ENCODE measurements around the gene SMARCA2.
A peak's percentile ranks its signal among the peaks of the same experiment; 100 is the strongest.

The SMARCA2 gene

DNA sequence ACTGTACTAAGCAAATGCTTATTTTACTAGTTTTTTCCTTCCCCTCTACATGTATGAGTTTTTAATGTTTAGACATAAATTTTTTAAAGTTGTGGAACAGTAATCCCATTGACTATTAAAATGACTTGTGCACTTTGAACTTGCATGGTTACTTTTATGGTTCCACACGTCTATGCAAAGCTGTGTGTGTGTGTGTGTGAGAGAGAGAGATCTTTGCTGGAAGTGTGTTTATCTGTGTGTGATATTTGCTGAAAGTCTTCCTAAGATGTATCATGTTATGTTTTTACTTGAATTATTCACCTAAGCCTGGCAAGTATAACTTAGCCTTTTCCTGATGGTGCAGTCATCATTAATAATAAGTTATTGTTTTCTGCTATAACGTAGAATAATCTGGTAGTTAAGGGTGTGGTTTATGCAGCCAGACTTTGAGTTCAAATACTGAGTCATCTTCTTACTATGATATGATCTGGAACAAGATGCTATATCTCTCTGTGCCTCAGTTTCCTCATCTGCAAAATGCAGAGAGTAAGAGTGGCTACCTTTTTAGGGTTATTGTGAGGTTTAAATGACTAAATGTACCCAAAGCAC, 138.6 kb downstream of the SMARCA2 start:
- TF ChIP-seq, protein P1, sequence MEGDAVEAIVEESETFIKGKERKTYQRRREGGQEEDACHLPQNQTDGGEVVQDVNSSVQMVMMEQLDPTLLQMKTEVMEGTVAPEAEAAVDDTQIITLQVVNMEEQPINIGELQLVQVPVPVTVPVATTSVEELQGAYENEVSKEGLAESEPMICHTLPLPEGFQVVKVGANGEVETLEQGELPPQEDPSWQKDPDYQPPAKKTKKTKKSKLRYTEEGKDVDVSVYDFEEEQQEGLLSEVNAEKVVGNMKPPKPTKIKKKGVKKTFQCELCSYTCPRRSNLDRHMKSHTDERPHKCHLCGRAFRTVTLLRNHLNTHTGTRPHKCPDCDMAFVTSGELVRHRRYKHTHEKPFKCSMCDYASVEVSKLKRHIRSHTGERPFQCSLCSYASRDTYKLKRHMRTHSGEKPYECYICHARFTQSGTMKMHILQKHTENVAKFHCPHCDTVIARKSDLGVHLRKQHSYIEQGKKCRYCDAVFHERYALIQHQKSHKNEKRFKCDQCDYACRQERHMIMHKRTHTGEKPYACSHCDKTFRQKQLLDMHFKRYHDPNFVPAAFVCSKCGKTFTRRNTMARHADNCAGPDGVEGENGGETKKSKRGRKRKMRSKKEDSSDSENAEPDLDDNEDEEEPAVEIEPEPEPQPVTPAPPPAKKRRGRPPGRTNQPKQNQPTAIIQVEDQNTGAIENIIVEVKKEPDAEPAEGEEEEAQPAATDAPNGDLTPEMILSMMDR (IDR thresholded peaks at IDR 0.05; ENCODE audit: low read depth, low read length) = no peak
- no peak overlapping the region for H3K4me3 ChIP-seq (ENCODE audit: low read depth, low read length)

DNA sequence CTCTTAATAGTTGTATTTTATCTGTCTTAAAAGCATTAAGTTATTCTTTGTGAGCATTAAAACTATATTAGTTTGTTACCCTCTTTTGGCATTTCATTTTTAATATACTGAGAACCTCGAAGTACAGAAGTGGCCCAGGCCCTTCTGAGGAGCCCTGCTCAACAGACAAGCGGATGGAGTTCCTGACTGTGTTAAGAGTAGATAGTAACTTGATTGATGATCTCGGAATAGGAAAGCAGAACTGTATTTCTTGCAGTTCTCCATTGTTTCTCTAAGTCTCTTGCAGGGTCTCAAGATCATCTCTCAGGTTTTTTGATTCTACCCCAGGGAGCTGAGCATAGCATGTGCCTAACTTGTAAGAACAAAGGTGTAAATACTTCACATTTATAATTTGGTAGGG, 139.6 kb downstream of the SMARCA2 start:
- no peak overlapping the region for H3K4me3 ChIP-seq (ENCODE audit: low read depth, low read length)
- TF ChIP-seq, protein P1 (IDR thresholded peaks at IDR 0.05; ENCODE audit: low read depth, low read length) = no peak

DNA sequence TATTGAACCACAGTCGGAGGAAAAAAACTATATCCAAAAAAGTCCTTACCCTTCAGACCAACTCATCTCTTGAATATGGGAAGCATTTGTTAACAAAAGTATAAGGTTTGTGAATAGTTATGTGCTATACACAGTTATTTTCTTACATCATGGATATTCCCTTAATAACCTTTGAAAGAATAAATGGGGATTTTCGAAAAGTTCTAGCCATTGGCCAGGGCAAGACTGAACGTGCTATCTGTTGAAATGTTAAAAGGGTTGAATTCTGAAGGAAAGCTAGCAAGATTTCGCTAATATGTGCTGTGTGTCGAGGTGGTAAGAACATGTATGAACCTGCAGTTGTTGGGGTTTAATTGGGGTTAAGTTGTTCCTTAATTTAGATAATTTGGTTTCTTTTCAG, 140.8 kb downstream of the SMARCA2 start:
- no peak overlapping the region for H3K4me3 ChIP-seq (ENCODE audit: low read depth, low read length)
- TF ChIP-seq, protein P1 (IDR thresholded peaks at IDR 0.05; ENCODE audit: low read depth, low read length) = no peak

DNA sequence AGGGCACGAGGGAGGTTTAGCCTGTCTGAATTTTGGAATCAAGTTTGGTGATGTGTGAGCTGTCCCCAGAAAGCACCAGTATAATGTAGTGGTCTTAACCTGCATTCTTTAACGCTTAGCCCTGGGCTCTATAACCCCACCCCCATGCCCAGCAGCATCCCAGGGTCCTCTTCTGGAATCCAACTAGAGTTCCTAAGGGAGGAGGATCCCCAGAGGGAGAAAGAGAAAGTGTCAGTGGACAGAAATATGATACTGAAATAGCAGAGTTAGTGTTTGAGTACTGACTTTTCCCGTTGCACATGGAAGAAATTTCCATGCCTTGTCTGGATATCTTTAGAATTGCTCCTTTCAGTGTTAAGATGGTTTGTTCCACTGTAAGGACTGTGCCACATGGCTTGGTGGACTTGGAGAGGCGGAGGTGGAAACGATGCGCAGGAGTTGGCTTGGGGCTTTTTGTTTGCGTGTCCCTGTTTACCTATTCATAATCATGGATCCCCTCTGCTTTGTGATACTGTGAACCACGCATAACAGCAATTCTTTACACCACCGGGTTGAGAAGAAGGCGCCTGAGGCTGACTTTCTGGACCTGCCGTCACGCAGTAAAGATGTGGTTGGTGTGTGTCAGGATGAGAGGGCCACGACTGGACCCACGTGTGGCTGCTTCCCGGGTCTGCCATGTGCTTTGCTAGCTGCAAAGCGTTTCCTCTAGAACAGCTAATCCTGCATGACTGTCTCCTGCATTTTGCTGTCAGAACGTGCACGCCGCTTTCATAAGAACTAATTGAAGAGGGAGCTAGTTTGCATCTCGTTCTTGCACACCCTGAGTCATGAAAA, 142.3 kb downstream of the SMARCA2 start:
- TF ChIP-seq, protein P1 (IDR thresholded peaks at IDR 0.05; ENCODE audit: low read depth, low read length) = no peak
- H3K4me3 ChIP-seq (ENCODE audit: low read depth, low read length) = peak overlapping the region; percentile 58

DNA sequence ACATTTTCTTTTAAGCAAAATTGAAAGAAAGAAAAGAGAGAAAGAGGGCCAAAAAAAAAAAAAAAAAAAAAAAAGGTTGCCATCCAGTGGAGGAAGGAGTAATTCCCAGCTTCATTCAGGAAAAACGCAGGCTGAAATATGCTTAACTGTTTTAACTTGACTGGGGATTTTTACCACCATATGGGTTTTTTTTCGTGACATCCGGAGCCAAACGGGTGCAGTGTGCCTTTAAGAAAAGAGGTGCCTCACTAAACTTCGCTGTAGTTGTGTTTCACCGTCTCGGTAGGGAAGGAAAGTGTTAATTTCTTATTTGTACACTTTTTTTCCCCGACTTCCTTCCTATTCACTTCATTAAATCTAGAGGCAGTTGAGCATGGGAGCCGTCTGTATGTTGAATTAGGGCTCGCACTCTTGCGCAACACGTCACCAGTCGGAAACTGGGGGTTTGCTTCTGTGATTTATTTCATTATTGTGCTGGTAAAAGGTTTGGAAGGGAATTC, 143.0 kb downstream of the SMARCA2 start:
- TF ChIP-seq, protein P1 (IDR thresholded peaks at IDR 0.05; ENCODE audit: low read depth, low read length) = no peak
- H3K4me3 ChIP-seq (ENCODE audit: low read depth, low read length) = peak overlapping the region; percentile 58

DNA sequence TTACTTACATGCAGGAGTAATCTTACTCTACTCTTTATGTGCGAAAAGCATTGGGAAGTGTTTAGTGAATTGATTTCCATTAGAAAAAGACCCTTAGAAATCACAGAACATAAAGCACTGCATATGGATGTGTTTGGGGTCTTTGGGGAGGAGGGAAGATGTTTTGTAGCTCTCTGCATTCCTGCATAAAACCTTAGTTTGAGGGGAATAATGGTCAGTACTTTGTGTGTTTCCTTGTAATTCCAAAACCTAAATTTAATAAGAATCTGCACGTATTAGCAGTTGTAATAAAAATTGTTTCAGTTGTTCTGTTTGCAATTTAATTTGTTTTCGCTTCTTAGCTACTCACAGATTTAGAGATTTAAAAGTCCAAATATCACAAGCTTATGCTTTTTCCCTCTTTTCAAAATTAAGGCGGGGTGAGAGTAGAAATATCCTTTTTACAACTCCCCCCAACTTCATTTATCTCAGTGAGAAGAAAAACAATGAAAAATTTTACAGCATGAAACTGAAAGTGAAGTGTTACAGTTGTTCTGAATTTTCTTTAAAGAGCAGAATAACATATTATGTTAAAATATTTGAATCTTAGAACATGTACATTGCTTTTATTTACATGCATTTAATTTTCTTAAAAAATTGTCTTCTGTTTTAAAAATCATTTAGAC, 143.8 kb downstream of the SMARCA2 start:
- peak overlapping the region; percentile 58 for H3K4me3 ChIP-seq (ENCODE audit: low read depth, low read length)
- TF ChIP-seq, protein P1 (IDR thresholded peaks at IDR 0.05; ENCODE audit: low read depth, low read length) = no peak

All from WI38 (cell line).